GM21528 (cell line): Measurements from ENCODE around the gene VPS18.

Experiments
- ATAC-seq: cut with Tn5 transposase; IDR thresholded peaks from one replicate; pipeline ENCODE4 v1.9.1; 2021; ENCODE audit warnings: mild to moderate bottlenecking, moderate library complexity; ENCODE audit not compliant: unreplicated experiment, low FRiP score

The VPS18 gene

GRCh38 chr15:40952301-40952900 lies 58.2 kb downstream of the VPS18 start:
- ATAC-seq = no peak

- peak; percentile 90 for ATAC-seq
Observed at GRCh38 chr15:40952901-40953712, 58.9 kb downstream of the VPS18 start, which contains the start of gene CHAC1. TSS of gene CHAC1 (plus strand) at chr15:40953471. CDS start at chr15:40953584, 113 bp downstream.
